K562 (cell line): ENCODE results near the gene TRDMT1. TPM values are rescaled to one million over a fixed set of nuclear protein-coding genes. Genes with fewer than 3 reads are reported as not detected.
A peak's percentile ranks its signal among the peaks of the same experiment; 100 is the strongest.

Experiments used
- C11orf30 ChIP-seq: fragments of 450-650 bp; IDR thresholded peaks from 2 replicates; pipeline ENCODE4 v1.6.1; 2016; ENCODE audit warnings: low read depth, mild to moderate bottlenecking
- FOXA3 ChIP-seq, 2 experiments: fragments of 450-650 bp in 1 of 2; sonication (generic) in 1 of 2; formaldehyde crosslinking; IDR thresholded peaks in 1 of 2; conservative IDR thresholded peaks in 1 of 2; 2 replicates each; pipeline versions ENCODE4 v1.4.0 to v1.8.0; 2020 to 2022; ENCODE audit warnings: mild to moderate bottlenecking in 2 of 2, missing genetic modification reagents in 1 of 2
- HNRNPK ChIP-seq: fragments of 200-400 bp; formaldehyde crosslinking; IDR thresholded peaks from one replicate; pipeline ENCODE4 v1.6.1; 2018; ENCODE audit warnings: mild to moderate bottlenecking, low read depth, low read length; ENCODE audit not compliant: poor library complexity, severe bottlenecking
- POLR2AphosphoS5 ChIP-seq: IDR thresholded peaks from 2 replicates; pipeline ENCODE4 v1.6.1; 2011; ENCODE audit warnings: mild to moderate bottlenecking, low read depth, low read length, moderate library complexity; ENCODE audit not compliant: control insufficient read depth, insufficient read depth
- SMARCE1 ChIP-seq: fragments of 450-650 bp; IDR thresholded peaks from 2 replicates; pipeline ENCODE4 v1.7.1; 2016; ENCODE audit warnings: mild to moderate bottlenecking
- STAT5A ChIP-seq: IDR thresholded peaks from 2 replicates; pipeline ENCODE4 v1.6.1; 2012; ENCODE audit warnings: low read length, inconsistent platforms, borderline replicate concordance
- ZNF212 ChIP-seq: fragments of 450-650 bp; formaldehyde crosslinking; IDR thresholded peaks from 2 replicates; pipeline ENCODE4 v1.4.0; 2020; ENCODE audit warnings: mild to moderate bottlenecking
- ZNF217 ChIP-seq: sonication (generic); formaldehyde crosslinking; IDR thresholded peaks from 2 replicates; pipeline ENCODE4 v1.8.0; 2022; ENCODE audit warnings: mild to moderate bottlenecking, missing genetic modification reagents
- ZNF24 ChIP-seq: fragments of 450-650 bp; IDR thresholded peaks from 2 replicates; pipeline ENCODE4 v1.6.1; 2016
- ZNF316 ChIP-seq: fragments of 450-650 bp; IDR thresholded peaks from 2 replicates; pipeline ENCODE4 v1.6.1; 2016
- ZNF780A ChIP-seq: fragments of 250-450 bp; sonication (Bioruptor Pico); IDR thresholded peaks from 2 replicates; pipeline ENCODE4 v1.5.0; 2021; ENCODE audit warnings: mild to moderate bottlenecking
- polyA plus RNA-seq, 8 experiments: library from polyadenylated mRNA; depleted of rRNA in 4 of 8; stranded (reverse) in 5 of 8; unstranded in 3 of 8; fragments of >200 nt; fragmentation: Nextera tagmentation in 2 of 8; fragmentation: Illumina TruSeq in 1 of 8; extraction: Ambion mirVana in 2 of 8; extraction: Trizol in 1 of 8; gene quantifications; 2 replicates each; pipeline versions ENCODE4 v1.2.1 to v1.2.3, GENCODE V29; 2011 to 2014; ENCODE audit warnings: inconsistent platforms in 1 of 8, missing spikeins in 1 of 8
- total RNA-seq, 7 experiments: library from RNA; depleted of rRNA in 6 of 7; stranded (reverse); fragments of >200 nt in 6 of 7; fragmentation: Illumina TruSeq in 2 of 7; extraction: Trizol in 2 of 7; gene quantifications; 2 replicates each; pipeline versions ENCODE4 v1.2.1 to v1.2.3, GENCODE V29; 2011 to 2021; ENCODE audit warnings: low replicate concordance in 1 of 7
- TF ChIP-seq, protein P1 (sequence below): fragments of 450-650 bp; IDR thresholded peaks from 2 replicates; pipeline ENCODE4 v1.6.1; 2018; ENCODE audit not compliant: partially characterized antibody
- TF ChIP-seq, protein P2 (sequence below), 2 experiments: fragments of 450-650 bp in 1 of 2; sonication (generic) in 1 of 2; formaldehyde crosslinking in 1 of 2; IDR thresholded peaks in 1 of 2; conservative IDR thresholded peaks in 1 of 2; 2 replicates each; pipeline versions ENCODE4 v1.6.1 to v1.8.1; 2016 to 2023; ENCODE audit warnings: mild to moderate bottlenecking in 2 of 2, moderate library complexity in 2 of 2, inconsistent platforms in 1 of 2, missing genetic modification reagents in 1 of 2
- TF ChIP-seq, protein P3 (sequence below), 2 experiments: fragments of 450-650 bp; IDR thresholded peaks; 2 replicates each; pipeline ENCODE4 v1.6.1; 2016; ENCODE audit warnings: mild to moderate bottlenecking in 2 of 2, borderline replicate concordance in 1 of 2, low read depth in 1 of 2, moderate library complexity in 1 of 2

The TRDMT1 gene
- total and polyA plus RNA-seq, 9 of the 15 experiments (the other 6 are each of a cell fraction or from before 2014, with no cell fraction given), result 5.4 to 12.6 (median 9.3) TPM

DNA sequence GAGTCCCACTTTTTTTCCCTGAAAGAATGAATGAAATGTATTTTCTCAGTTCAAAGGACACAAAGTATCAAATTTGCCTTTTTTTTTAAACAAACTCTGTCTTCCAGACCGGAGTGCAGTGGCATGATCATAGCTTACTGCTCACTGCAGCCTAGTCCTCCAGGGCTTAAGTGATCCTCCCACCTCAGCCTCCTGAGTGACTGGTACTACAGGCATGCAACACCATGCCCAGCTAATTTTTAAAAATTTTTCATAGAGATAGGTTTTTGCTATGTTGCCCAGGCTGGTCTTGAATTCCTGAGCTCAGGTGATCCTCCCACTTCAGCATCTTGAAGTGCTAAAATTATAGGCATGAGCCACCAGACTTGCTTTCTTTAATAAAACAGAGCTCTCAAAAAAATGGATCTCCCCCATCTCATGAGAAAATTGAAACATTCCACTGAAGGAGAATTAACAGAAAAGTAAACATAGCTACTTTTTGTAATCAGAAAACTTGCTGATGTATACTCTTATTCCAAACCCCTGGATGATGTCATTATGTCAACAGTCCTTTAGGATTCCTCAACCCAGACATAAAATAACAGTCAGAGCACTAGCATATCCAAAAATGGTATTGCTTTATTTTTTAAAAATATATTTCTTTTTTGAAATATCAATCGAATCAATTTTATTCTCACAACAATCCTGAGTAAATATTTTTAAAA, 12.3 kb upstream of the TRDMT1 start (continued):
- TF ChIP-seq SMARCE1, result peak; percentile 17; the same call in 1 of the 2 replicates
- TF ChIP-seq HNRNPK, result no peak
- peak; percentile 27; the same call in 1 of the 2 replicates for TF ChIP-seq C11orf30
- peak; percentile 34; the same call in 1 of the 2 replicates for TF ChIP-seq ZNF316
- no peak for TF ChIP-seq ZNF217 (CRISPR knock-in tag)
- no peak for TF ChIP-seq ZNF24
- TF ChIP-seq FOXA3 (CRISPR knock-in tag; conservative IDR thresholded peaks at IDR 0.05 in 1 of 2, IDR thresholded peaks at IDR 0.05 in 1 of 2), result peak in 1 of 2 experiments; percentile 89; a peak in 2 of 4 replicates
- no peak for TF ChIP-seq ZNF212 (CRISPR knock-in tag)
- TF ChIP-seq, protein P1, sequence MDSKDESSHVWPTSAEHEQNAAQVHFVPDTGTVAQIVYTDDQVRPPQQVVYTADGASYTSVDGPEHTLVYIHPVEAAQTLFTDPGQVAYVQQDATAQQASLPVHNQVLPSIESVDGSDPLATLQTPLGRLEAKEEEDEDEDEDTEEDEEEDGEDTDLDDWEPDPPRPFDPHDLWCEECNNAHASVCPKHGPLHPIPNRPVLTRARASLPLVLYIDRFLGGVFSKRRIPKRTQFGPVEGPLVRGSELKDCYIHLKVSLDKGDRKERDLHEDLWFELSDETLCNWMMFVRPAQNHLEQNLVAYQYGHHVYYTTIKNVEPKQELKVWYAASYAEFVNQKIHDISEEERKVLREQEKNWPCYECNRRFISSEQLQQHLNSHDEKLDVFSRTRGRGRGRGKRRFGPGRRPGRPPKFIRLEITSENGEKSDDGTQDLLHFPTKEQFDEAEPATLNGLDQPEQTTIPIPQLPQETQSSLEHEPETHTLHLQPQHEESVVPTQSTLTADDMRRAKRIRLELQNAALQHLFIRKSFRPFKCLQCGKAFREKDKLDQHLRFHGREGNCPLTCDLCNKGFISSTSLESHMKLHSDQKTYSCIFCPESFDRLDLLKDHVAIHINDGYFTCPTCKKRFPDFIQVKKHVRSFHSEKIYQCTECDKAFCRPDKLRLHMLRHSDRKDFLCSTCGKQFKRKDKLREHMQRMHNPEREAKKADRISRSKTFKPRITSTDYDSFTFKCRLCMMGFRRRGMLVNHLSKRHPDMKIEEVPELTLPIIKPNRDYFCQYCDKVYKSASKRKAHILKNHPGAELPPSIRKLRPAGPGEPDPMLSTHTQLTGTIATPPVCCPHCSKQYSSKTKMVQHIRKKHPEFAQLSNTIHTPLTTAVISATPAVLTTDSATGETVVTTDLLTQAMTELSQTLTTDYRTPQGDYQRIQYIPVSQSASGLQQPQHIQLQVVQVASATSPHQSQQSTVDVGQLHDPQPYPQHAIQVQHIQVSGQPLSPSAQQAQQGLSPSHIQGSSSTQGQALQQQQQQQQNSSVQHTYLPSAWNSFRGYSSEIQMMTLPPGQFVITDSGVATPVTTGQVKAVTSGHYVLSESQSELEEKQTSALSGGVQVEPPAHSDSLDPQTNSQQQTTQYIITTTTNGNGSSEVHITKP, result peak; percentile 87
- no peak for TF ChIP-seq STAT5A
- TF ChIP-seq ZNF780A (CRISPR knock-in tag), result no peak
- TF ChIP-seq, protein P2, sequence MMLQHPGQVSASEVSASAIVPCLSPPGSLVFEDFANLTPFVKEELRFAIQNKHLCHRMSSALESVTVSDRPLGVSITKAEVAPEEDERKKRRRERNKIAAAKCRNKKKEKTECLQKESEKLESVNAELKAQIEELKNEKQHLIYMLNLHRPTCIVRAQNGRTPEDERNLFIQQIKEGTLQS (IDR thresholded peaks at IDR 0.05), result peak; percentile 93
- TF ChIP-seq, protein P2 (CRISPR knock-in tag; conservative IDR thresholded peaks at IDR 0.05), result no peak
- TF ChIP-seq, protein P3, sequence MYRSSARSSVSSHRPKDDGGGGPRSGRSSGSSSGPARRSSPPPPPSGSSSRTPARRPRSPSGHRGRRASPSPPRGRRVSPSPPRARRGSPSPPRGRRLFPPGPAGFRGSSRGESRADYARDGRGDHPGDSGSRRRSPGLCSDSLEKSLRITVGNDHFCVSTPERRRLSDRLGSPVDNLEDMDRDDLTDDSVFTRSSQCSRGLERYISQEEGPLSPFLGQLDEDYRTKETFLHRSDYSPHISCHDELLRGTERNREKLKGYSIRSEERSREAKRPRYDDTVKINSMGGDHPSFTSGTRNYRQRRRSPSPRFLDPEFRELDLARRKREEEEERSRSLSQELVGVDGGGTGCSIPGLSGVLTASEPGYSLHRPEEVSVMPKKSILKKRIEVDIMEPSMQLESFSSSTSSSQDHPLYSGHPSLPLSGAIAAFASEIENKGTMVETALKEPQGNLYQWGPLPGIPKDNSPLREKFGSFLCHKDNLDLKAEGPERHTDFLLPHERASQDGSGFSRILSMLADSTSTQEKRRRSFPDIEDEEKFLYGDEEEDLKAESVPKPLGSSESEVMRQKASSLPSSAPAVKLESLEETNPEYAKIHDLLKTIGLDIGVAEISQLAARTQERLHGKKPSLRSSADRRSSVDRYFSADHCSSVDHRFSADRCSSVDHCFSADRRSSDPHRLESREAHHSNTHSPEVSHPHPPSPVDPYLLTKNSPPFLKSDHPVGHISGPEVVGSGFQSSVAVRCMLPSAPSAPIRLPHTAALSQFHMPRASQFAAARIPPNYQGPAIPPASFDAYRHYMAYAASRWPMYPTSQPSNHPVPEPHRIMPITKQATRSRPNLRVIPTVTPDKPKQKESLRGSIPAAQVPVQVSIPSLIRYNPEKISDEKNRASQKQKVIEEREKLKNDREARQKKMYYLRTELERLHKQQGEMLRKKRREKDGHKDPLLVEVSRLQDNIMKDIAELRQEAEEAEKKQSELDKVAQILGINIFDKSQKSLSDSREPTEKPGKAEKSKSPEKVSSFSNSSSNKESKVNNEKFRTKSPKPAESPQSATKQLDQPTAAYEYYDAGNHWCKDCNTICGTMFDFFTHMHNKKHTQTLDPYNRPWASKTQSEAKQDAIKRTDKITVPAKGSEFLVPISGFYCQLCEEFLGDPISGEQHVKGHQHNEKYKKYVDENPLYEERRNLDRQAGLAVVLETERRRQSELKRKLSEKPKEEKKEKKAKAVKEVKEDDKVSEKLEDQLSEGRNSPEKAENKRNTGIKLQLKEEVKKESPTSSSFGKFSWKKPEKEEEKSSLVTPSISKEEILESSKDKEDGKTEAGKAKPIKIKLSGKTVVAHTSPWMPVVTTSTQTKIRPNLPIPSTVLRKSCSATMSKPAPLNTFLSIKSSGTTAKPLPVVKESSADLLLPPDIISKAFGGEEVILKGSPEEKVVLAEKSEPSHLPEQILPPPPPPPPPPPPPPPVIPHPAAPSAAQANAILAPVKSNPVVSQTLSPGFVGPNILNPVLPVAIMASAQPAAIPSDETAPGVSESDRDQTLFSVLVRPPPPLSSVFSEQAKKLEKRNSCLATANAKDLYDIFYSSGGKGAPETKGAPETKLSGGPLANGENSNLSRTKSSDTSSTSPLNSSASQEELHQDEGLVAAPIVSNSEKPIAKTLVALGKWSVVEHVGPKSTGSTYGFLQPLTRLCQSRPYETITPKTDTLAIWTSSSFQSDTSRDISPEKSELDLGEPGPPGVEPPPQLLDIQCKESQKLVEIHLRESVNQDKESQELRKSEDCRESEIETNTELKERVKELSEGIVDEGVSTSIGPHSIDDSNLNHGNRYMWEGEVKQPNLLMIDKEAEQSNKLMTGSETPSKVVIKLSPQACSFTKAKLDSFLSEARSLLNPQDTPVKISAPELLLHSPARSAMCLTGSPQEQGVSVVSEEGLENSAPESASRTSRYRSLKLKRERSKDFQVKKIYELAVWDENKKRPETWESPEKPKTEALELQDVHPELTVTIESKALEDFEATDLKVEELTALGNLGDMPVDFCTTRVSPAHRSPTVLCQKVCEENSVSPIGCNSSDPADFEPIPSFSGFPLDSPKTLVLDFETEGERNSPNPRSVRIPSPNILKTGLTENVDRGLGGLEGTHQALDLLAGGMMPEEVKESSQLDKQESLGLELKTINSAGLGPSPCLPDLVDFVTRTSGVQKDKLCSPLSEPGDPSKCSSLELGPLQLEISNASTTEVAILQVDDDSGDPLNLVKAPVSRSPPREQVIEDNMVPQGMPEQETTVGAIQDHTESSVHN (IDR thresholded peaks at IDR 0.05; ENCODE audit: borderline replicate concordance in 1 of 2, low read depth in 1 of 2), result 0 out of 4 replicates have a peak, but pooled peaks of 1 of the 2 experiments have one; percentile 22
- TF ChIP-seq POLR2AphosphoS5, result no peak
